ENCODE data around the gene TEAD3.

The TEAD3 gene

GRCh38 chr6:35514587-35514986 lies 17.7 kb upstream of the TEAD3 start:
- in situ Hi-C loops (cut with HindIII; ENCODE audit: low sequenced_read_pairs), result loop anchor here (5.0 kb wide), 1 partner anchor 38 kb away; no protein-coding TSS in a partner anchor

DNA sequence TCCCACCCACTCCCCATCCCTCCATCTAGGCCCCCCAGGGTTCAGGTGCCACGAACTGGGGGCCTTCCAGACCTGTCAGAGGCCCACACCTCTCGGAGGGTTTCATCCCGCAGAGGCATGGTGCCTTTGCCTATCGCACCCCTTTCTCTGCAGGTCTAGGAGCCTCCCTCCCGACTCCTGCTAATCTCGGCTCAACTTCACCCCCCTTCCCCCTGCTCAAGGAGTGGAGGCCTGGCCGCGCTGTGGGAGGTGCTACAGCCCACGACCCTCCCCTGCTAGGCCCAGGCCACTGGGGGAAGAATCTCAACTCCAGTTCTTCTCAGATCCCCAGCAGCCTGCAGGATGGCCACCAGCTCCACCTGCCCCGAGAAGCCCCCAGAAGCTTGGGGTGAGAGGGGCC lies 15.9 kb upstream of the TEAD3 start, which contains the start of gene TULP1:
Gene TULP1, minus strand, starts transcription at position 157 of the 400 bp plus-strand sequence. Its CDS starts 38 bp downstream, at position 119.
- in situ Hi-C loops (cut with HindIII; ENCODE audit: low sequenced_read_pairs), result loop anchor here (5.0 kb wide), 1 partner anchor 40 kb away; no protein-coding TSS in a partner anchor

DNA sequence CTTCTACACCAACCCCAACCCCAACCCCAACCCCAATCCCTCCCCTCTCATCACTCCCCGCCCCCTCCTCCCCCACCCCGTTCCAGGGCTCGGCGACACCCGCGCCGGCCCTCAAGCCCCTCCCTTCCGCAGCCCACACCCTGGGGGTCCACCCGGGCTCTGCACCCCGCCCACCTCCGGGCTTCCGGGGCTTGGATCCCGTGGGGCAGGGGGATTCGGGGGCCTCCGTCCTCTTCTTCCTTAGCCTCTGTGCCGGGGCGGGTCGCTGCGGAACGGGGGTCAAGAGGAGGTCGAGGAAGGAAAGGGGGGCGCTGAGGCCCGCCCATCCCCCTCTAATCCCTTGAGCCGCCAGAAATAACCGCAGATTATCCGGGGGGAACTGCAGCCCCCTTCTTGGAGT lies 15.1 kb upstream of the TEAD3 start:
- in situ Hi-C loops (cut with HindIII; ENCODE audit: low sequenced_read_pairs), result loop anchor here (5.0 kb wide), 1 partner anchor 40 kb away; no protein-coding TSS in a partner anchor

- in situ Hi-C loops (cut with HindIII; ENCODE audit: low sequenced_read_pairs), result loop anchor here (5.0 kb wide), 1 partner anchor 41 kb away; no protein-coding TSS in a partner anchor
Measured at GRCh38 chr6:35511562-35511941, 14.7 kb upstream of the TEAD3 start.

DNA sequence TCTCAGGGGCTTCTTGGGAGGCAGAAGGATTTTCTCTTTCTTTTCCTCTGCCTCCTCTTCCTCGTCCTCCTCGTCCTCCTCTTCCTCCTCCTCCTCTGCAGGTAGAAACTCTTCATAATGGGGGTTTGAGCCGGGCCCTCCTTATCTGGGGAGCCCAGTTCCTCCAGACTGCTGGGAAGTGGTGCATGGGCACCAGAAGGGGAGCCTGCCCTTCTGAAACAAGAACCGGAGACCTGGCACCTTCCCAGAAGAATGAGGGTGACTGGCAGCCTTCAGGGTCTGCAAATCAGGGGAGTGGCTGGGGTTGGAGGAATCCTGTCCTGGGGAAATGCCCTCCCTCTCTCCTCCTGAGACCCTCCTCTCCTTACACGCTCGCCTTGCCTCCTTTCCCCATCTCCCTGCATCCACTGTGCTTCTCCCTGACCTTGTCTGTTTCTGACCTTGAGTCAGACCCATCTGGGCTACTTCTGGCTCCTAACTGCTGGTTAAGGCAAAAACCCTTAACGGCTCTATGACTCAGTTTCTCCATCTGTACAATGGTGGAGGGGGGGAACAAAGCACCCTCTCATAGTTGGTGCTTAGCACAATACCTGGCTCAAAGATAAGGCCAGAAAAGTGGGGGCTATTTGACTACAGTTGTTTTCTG lies 14.2 kb upstream of the TEAD3 start:
- in situ Hi-C loops (cut with HindIII; ENCODE audit: low sequenced_read_pairs), result loop anchor here (5.0 kb wide), 1 partner anchor 41 kb away; no protein-coding TSS in a partner anchor

GRCh38 chr6:35508542-35508941 lies 11.7 kb upstream of the TEAD3 start:
- in situ Hi-C loops (cut with HindIII; ENCODE audit: low sequenced_read_pairs), result no loop called here

GRCh38 chr6:35508027-35508426 lies 11.1 kb upstream of the TEAD3 start:
- in situ Hi-C loops (cut with HindIII; ENCODE audit: low sequenced_read_pairs), result no loop called here

DNA sequence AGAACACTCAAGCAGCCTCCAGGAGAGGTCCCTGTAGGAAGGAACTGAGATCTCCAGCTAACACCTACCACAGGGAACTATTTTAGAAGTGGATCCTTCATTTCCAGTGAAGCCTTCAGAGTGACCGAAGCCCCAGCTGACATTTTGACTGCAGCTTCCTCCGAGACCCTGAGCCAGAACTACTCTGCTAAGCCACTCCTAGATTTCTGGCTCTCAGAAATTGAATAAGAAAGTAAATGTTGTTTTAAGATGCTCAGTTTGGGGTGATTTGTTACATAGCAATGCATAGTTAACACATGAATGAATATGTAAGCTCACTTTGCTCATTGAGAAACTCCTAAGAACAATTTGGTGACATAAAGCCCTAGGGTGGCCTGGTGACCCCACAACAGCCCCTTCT lies 10.3 kb upstream of the TEAD3 start:
- in situ Hi-C loops (cut with HindIII; ENCODE audit: low sequenced_read_pairs), result no loop called here

DNA sequence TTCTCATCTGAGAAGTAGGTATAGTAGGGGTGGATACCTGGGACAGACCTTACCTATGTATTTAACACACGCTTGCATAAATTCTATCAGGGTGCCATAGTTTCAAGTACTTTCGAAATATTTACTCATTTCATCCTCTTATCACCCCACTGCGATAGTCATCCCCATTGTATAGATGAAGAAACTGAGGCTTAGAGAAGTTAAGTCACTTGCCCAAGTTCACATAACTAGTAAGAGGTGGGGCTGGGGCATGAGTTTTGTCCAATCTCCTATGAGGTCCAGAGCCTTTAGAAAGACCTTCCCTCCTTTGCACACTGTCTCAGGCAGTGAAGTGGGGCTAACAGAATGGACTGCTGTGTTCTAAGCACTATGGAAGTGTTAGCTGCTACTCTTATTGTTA lies 9.7 kb upstream of the TEAD3 start:
- in situ Hi-C loops (cut with HindIII; ENCODE audit: low sequenced_read_pairs), result no loop called here

GRCh38 chr6:35505999-35506412 lies 9.1 kb upstream of the TEAD3 start:
- in situ Hi-C loops (cut with HindIII; ENCODE audit: low sequenced_read_pairs), result no loop called here

DNA sequence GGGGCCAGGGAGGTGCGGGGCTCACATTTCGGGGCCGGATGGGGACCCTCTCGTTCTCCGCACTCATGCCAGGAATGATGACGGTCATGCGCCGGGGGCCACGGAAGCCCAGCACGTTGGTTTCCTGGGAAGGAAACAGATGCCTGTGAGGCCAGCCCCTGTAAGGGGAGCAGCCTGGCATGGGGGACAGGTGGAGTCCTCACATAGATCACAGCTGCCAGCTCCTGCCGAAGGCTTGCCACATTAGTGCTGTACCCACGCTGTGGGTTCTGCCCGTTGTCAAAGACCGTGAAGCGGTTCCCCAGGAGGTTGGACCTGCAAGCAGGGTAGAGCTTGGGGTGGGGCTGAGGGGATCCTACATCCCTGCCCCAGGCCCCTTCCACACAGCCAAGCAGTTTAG lies 6.7 kb upstream of the TEAD3 start:
- in situ Hi-C loops (cut with HindIII; ENCODE audit: low sequenced_read_pairs), result no loop called here

DNA sequence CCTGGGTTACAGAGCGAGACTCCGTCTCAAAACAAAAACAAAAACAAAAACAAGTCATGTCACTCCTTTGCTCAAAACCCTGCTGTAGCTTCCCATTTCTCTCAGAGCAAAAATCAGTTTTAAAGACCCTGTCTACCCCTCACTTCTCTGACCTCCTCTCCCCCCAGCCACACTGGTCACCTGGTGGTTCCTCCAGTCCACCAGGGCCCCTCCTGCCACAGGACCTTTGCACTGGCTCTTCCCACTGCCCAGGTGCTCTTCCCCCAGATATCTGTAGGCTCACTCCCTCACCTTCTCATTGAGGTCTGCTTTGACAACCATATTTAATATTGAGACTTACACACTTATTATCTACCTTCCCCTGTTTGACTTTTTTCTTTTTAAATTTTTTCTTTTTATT lies 4.9 kb upstream of the TEAD3 start:
- in situ Hi-C loops (cut with HindIII; ENCODE audit: low sequenced_read_pairs), result no loop called here

- in situ Hi-C loops (cut with HindIII; ENCODE audit: low sequenced_read_pairs), result no loop called here
Measured at GRCh38 chr6:35500782-35501181, 3.9 kb upstream of the TEAD3 start.

GRCh38 chr6:35499372-35499771 lies 2.5 kb upstream of the TEAD3 start:
- in situ Hi-C loops (cut with HindIII; ENCODE audit: low sequenced_read_pairs), result no loop called here

DNA sequence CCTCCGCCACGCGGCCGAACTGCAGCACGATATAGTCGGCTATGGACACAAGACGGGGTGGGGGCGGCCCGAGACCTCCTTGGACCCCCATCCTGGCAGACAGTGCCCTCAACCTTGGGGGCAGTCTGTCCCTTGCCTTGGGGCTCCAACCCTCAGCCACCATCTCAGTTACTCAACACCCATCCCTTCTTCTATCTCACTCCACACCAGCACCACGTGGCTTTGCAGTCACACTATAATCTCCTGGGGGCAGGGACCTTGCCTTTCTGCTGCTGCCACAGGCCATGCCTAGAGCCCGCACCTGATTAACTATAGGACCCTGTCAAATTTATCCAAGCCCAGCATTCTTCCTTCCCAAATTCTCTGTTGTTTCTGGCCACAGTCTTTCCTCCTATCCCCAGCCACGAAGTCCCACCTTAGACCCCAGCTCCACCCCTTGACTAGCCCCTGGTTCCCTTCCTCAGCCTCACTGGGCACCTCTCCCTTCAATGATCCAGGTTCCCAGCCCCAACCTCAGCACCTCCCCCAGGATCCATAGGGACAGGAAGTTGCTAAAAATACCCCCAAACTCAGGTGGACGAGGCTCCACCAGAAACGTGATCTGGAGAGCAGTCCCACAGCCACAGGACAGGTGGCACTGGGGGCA lies 1.7 kb upstream of the TEAD3 start:
- in situ Hi-C loops (cut with HindIII; ENCODE audit: low sequenced_read_pairs), result no loop called here

DNA sequence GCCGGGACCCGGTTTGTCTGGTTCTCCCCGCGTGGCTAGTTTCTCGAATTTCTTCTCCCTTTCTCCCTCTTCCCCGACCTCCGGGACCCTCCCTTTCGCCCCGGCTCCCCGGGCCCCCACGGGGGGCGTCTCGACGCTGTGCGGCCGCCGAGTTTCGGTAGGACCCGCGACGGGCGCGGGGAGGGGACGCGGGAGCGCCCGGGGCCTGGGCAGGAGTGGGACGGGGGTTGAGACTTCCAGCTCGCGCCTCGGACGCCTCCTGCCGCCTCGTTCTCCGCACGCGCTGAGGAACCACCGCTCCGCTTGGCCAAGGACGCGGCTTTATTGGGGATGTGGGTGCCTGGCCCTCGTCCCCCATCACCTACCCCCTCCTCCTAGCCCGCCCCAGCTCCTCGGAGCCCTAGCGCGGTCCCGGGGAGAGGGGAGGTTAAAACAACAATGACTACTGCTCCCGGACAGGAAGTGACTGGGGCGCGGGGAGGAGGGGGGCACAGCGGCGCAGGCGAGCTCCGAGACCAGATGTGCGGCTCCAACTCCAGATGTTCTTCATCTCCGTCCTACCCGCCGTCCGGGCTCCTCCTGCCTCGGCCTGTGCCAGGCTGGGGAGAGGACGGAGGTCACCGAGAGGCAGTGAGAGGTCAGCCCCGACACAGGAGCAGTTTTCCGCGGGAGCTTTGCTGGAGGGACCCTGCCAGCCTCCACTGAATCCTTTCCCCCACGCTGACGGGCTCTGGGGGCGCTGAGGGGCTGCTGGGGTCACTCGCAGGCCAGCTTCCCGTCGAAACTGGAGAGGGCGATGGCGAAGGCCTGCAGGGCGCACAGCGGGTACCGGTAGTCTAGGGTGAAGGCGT lies 917 bp upstream of the TEAD3 start:
- in situ Hi-C loops (cut with HindIII; ENCODE audit: low sequenced_read_pairs), result no loop called here

DNA sequence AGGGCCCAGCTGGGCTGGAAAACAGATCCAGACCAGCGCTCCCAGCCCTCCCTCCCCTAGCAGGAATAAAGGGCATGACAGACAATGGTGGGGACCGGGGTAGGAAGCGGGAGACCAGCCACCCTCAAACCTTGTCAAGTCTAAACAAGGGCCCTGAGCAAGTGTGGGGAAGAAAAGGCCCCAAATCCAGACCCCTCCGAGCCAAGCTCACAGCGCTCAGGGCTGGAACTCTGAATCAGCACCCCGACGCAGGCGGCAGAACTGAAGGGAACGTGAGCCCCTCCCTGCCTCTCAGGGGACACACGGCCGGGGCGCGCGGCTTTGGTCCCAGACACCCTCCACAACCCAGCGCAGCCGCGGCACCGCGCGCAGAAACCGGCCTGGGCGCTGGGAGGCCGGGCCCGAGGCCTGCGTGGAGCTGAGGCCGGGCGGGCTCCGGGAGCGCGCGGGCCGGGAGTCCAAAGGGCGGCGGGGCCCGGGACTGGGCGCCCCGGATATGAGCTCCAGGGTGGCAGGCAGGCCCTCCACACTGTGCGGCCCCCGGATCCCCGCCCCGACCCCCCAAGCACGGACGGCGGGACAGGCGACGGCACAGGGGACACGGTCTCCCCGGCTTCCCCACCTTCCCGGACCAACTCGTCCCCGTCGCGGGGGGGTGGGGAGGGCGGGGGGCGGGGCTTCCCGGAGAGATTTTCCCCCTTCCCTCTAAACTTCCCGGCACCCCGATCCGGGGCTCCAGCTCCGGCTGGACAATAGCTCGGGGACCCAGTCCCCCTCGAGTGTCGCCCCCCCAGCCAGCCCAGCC lies 641 bp downstream of the TEAD3 start:
- in situ Hi-C loops (cut with HindIII; ENCODE audit: low sequenced_read_pairs), result no loop called here

- in situ Hi-C loops (cut with HindIII; ENCODE audit: low sequenced_read_pairs), result no loop called here
Measured at GRCh38 chr6:35495258-35496035, 1.4 kb downstream of the TEAD3 start.

DNA sequence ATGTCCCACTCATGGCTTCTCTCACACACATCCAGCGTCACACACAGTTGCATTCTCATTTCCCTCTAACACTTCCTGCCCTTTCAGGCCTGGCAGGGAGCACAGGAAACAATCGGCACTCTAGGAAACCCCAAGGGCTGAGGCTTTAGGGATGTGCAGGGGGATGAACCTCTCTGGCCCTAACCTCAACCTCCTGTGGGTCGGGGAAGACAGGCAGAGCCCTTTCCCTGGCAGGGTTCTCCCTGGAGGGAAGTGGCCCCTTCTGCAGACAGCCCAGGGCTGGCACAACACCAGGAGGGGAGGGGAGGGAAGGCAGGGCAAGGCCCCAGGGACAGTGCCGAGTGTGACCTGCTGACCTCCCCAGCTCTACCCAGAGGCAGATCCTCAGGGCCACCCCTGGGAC lies 2.7 kb downstream of the TEAD3 start:
- in situ Hi-C loops (cut with HindIII; ENCODE audit: low sequenced_read_pairs), result no loop called here

All from endothelial cell of hepatic sinusoid (primary cell).